Small intestine (tissue), 7 donors: ENCODE measurements around the gene LAGE3. TPM values are rescaled to one million over a fixed set of nuclear protein-coding genes. Genes with fewer than 3 reads are reported as not detected.

Experiments
- DNase-seq, 2 donors: peaks; one replicate each; pipeline versions ENCODE4 v3.0.0 to v3.0.0-alpha.2; 2013
- FAIRE-seq: peaks from 2 replicates; lab custom pipeline; 2012; peaks lifted over from hg19 to GRCh38; lab: Jason Lieb, UNC
- H3K27ac ChIP-seq, 3 donors: one replicate each; pipeline ENCODE4 v1.5.1; 2013; ENCODE audit warnings: low read length in 2 of 3, mild to moderate bottlenecking in 2 of 3, control low read depth in 1 of 3, inconsistent platforms in 1 of 3, low read depth in 1 of 3, moderate library complexity in 1 of 3
- H3K27me3 ChIP-seq, 3 donors: one replicate each; pipeline ENCODE4 v1.6.1; 2013; ENCODE audit warnings: low read length in 3 of 3, inconsistent platforms in 1 of 3; ENCODE audit not compliant: control insufficient read depth in 3 of 3, insufficient read depth in 3 of 3
- H3K36me3 ChIP-seq, 3 donors: one replicate each; pipeline ENCODE4 v1.6.1; 2013; ENCODE audit warnings: low read length in 3 of 3, inconsistent platforms in 1 of 3, low read depth in 1 of 3, mild to moderate bottlenecking in 1 of 3, moderate library complexity in 1 of 3; ENCODE audit not compliant: control insufficient read depth in 3 of 3, insufficient read depth in 2 of 3
- H3K4me1 ChIP-seq, 3 donors: one replicate each; pipeline ENCODE4 v1.6.1; 2013; ENCODE audit warnings: low read length in 2 of 3, inconsistent platforms in 1 of 3, low read depth in 1 of 3, mild to moderate bottlenecking in 1 of 3, moderate library complexity in 1 of 3; ENCODE audit not compliant: control insufficient read depth in 3 of 3, insufficient read depth in 2 of 3
- H3K4me3 ChIP-seq, 3 donors: one replicate each; pipeline ENCODE4 v1.5.1; 2013; ENCODE audit warnings: low read length in 3 of 3, control low read depth in 1 of 3, inconsistent platforms in 1 of 3, low read depth in 1 of 3, mild to moderate bottlenecking in 1 of 3, moderate library complexity in 1 of 3
- H3K9me3 ChIP-seq, 2 donors: one replicate each; pipeline ENCODE4 v1.6.1; 2013; ENCODE audit warnings: low read depth in 1 of 2, low read length in 1 of 2; ENCODE audit not compliant: control insufficient read depth in 2 of 2, insufficient read depth in 1 of 2
- WGBS, 3 donors: extraction: QIAGEN DNeasy Blood & Tissue Kit; methylation state at CpG; one replicate each; pipeline ENCODE4 v1.1.7; 2013; 5-methylcytosine and 5-hydroxymethylcytosine counted together
- polyA plus RNA-seq, 4 donors: library from polyadenylated mRNA; stranded (reverse) in 3 of 4; unstranded in 1 of 4; fragments of 200-250 nt in 3 of 4; fragments of 120-200 nt in 1 of 4; gene quantifications; one replicate each; pipeline versions ENCODE4 v1.2.1 to v1.2.3, GENCODE V29; 2013
- donor health status: healthy with polysubstance abuse.
- donor health status: control.
- donor health status: control.
- donor health status: Bipolar disorder and iron deficiency.
- donor health status: healthy.

LAGE3 gene
- polyA plus RNA-seq, 4 donors, result 8.1 to 26.6 (median 21.8) TPM

DNA sequence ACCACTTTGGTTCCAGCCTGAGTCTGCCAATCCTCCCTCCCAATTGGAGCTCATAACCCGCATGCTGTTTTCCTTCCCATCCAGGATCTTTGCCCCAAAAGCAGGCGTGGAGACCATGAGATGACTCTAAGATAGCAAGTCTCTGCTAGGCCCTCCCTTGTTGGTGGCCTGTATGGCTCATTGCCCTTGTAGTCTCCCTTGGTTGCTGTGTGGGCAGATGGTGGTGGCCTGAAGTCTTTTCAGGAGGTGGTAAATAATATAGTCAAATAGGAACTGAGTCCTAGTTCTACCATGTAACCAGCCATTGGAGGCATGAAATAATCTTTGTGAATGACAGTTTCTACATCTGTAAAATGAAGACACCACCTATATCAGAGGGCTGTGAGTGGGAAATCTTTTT lies 49.4 kb downstream of the LAGE3 start:
- Histone ChIP-seq H3K36me3 (peaks cover 0 to 44% (median 0%) of the 10 kb centered on the region in 3 donors), H3K9me3 (no peaks in the 10 kb centered on the region), H3K27me3 (no peaks in the 10 kb centered on the region), H3K4me1 (peaks cover 0 to 19% (median 3%) of the 10 kb centered on the region in 3 donors), H3K27ac (peak overlapping the region in 1 of 3 donors; percentile 27), H3K4me3 (peak overlapping the region in 2 of 3 donors; percentile 71 to 82)
- FAIRE-seq (no peak), DNase-seq (no peak)
- WGBS, 3 donors, result 71 to 75% (median 71%) methylated on average over 2 of the region's 2 CpGs

DNA sequence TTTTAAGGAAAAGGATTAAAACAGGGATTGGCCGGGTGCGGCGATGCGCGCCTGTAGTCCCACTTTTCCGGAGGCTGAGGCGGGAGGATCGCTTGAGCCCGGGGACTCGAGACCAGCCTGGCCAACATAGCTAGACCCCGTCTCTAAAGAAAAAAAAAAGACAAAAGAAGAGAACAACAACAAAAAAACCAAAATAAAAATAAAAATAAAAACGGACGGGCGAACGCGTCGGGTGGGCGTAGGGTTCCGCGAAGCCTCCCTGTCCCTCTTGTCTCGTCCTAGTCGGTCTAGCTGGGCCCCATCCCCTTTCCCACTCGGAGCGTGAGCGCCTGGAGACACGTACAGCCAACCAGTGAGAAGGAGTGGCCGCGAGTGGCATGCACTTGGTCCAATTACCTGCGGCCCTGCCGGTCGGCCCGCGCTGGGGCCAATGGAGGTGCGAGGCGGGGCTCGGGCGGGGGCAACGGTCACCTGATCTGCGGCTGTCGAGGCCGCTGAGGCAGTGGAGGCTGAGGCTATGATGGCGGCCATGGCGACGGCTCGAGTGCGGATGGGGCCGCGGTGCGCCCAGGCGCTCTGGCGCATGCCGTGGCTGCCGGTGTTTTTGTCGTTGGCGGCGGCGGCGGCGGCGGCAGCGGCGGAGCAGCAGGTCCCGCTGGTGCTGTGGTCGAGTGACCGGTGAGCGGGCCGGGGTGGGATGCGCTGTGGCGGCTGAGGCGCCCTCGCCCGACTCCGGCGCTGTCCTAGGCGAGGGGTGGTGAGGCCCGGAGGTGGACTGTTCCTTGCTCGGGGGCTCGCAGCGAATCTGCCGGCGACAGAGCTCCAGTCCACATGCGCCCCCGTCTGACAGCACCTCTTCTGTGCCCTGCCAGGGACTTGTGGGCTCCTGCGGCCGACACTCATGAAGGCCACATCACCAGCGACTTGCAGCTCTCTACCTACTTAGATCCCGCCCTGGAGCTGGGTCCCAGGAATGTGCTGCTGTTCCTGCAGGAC lies 50.6 kb downstream of the LAGE3 start, which contains the start of gene ATP6AP1:
Gene ATP6AP1 (plus strand): TSS at position 502 of the 996 bp plus-strand sequence. CDS start 16 bp downstream, at position 518.
- peaks cover 0 to 19% (median 3%) of the 10 kb centered on the region in 3 donors for H3K4me1 ChIP-seq
- peak within 1 kb of the TSS; percentile 64 to 82 (median 71) for H3K4me3 ChIP-seq
- WGBS, 3 donors, result 5 to 46% (median 8%) methylated on average over 40 to 87 of the region's 87 CpGs
- H3K9me3 ChIP-seq, result no peaks in the 10 kb centered on the region
- DNase-seq (peak; percentile 92), FAIRE-seq (no peak)
- H3K36me3 ChIP-seq, result peaks cover 0 to 32% (median 0%) of the 10 kb centered on the region in 3 donors
- peak within 1 kb of the TSS; percentile 28 to 71 (median 70) for H3K27ac ChIP-seq
- H3K27me3 ChIP-seq, result no peaks in the 10 kb centered on the region

Other genes starting within 250 kb of the LAGE3 start
- not detected for gene OPN1MW3, start 221.7 kb downstream of the LAGE3 start, polyA plus RNA-seq
- not detected for gene TEX28, start 184.2 kb downstream of the LAGE3 start, polyA plus RNA-seq
- gene TKTL1, start 183.5 kb downstream of the LAGE3 start, polyA plus RNA-seq, result under 1 TPM in 2 of 4 donors, not detected in 2; 0.12 to 0.18 TPM
- 100 to 1,000 TPM in 1 of 4 donors, 10 to 100 TPM in 3; 19.2 to 251 (median 73.8) TPM for gene FLNA, start 104.6 kb downstream of the LAGE3 start, polyA plus RNA-seq
- 10 to 100 TPM; 37.6 to 82.3 (median 55.6) TPM for gene EMD, start 100.0 kb downstream of the LAGE3 start, polyA plus RNA-seq
- gene RPL10, start 80.9 kb downstream of the LAGE3 start, polyA plus RNA-seq, result 1,000 to 10,000 TPM; 3,043 to 5,653 (median 5,166) TPM
- 10 to 100 TPM; 17.0 to 27.4 (median 21.7) TPM for gene DNASE1L1, start 70.0 kb downstream of the LAGE3 start, polyA plus RNA-seq
- gene TAFAZZIN, start 67.7 kb downstream of the LAGE3 start, polyA plus RNA-seq, result 10 to 100 TPM; 31.8 to 78.3 (median 50.8) TPM
- 100 to 1,000 TPM in 1 of 4 donors, 10 to 100 TPM in 3; 34.0 to 157 (median 57.4) TPM for gene ATP6AP1, start 50.6 kb downstream of the LAGE3 start, polyA plus RNA-seq
- gene GDI1, start 42.1 kb downstream of the LAGE3 start, polyA plus RNA-seq, result 10 to 100 TPM; 59.2 to 76.5 (median 62.6) TPM
- 100 to 1,000 TPM in 2 of 4 donors, 10 to 100 TPM in 2; 64.5 to 181 (median 119) TPM for gene FAM50A, start 35.1 kb downstream of the LAGE3 start, polyA plus RNA-seq
- gene PLXNA3, start 21.0 kb downstream of the LAGE3 start, polyA plus RNA-seq, result 10 to 100 TPM in 2 of 4 donors, 1 to 10 TPM in 2; 3.2 to 30.1 (median 9.6) TPM
- 10 to 100 TPM; 23.8 to 32.3 (median 28.3) TPM for gene UBL4A, start 7.3 kb upstream of the LAGE3 start, polyA plus RNA-seq
- 10 to 100 TPM; 11.6 to 22.2 (median 15.8) TPM for gene SLC10A3, start 11.3 kb upstream of the LAGE3 start, polyA plus RNA-seq
- 100 to 1,000 TPM in 2 of 4 donors, 10 to 100 TPM in 2; 45.6 to 123 (median 90.1) TPM for gene FAM3A, start 37.0 kb upstream of the LAGE3 start, polyA plus RNA-seq
- 10 to 100 TPM; 10.5 to 23.4 (median 13.3) TPM for gene G6PD, start 67.6 kb upstream of the LAGE3 start, polyA plus RNA-seq
- gene IKBKG, start 68.3 kb upstream of the LAGE3 start, polyA plus RNA-seq, result 10 to 100 TPM; 17.7 to 34.9 (median 27.7) TPM
- not detected for gene CTAG1A, start 105.9 kb upstream of the LAGE3 start, polyA plus RNA-seq
- not detected for gene CTAG1B, start 140.0 kb upstream of the LAGE3 start, polyA plus RNA-seq
- 1 to 10 TPM in 1 of 4 donors, not detected in 3; 7.8 TPM for gene CTAG2, start 174.3 kb upstream of the LAGE3 start, polyA plus RNA-seq